ENCODE measurements around the gene PIP4K2A.

DNA sequence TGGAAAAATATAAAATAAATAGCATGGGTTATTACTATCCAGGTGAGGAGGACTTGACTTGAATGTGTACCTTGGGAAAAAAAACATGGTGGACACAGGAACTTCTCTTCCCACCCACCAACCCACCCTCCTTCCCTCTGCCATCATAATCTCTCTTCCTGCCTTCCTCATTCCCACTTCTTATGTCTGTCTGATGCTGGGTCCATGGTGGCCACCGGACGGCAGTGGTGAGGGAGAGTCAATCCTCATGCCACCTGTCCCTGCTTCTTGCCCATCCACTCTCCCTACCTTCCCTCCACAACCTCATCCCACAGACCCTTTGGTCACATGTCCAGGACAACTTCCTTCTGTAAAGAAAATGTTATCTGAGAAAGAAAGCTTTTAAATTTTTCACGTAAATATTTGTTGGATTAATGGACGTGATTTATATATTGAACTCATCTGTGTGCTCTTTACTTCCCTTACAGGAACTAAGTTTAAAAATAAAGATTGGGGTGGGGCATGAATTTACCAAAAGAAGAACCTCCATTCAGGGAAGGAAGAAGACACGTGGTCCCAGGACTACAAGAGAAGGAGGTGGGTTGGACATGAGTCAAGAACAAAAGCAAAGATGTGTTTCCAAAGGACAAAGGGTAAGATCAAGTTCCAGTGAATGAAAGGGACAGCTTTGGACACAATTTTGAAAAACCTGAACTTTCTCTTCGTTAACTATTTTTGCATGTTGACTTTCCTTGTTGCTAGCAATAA lies 104.5 kb downstream of the PIP4K2A start:
- TF ChIP-seq, protein P1, sequence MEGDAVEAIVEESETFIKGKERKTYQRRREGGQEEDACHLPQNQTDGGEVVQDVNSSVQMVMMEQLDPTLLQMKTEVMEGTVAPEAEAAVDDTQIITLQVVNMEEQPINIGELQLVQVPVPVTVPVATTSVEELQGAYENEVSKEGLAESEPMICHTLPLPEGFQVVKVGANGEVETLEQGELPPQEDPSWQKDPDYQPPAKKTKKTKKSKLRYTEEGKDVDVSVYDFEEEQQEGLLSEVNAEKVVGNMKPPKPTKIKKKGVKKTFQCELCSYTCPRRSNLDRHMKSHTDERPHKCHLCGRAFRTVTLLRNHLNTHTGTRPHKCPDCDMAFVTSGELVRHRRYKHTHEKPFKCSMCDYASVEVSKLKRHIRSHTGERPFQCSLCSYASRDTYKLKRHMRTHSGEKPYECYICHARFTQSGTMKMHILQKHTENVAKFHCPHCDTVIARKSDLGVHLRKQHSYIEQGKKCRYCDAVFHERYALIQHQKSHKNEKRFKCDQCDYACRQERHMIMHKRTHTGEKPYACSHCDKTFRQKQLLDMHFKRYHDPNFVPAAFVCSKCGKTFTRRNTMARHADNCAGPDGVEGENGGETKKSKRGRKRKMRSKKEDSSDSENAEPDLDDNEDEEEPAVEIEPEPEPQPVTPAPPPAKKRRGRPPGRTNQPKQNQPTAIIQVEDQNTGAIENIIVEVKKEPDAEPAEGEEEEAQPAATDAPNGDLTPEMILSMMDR (IDR thresholded peaks at IDR 0.05 in 8 of 11, conservative IDR thresholded peaks at IDR 0.05 in 3 of 11): no peak
- TF ChIP-seq POLR2AphosphoS5 (IDR thresholded peaks at IDR 0.05) (no peak), POLR2A (IDR thresholded peaks at IDR 0.05) (no peak)

Data from spleen (tissue), 7 donors.